Measurements from ENCODE around the gene SNRPD3.
"Not testable (repeated sequence)": the region's sequence is repeated elsewhere in the genome, so short reads cannot be mapped to it uniquely, and the experiment has no call there.

The SNRPD3 gene

DNA sequence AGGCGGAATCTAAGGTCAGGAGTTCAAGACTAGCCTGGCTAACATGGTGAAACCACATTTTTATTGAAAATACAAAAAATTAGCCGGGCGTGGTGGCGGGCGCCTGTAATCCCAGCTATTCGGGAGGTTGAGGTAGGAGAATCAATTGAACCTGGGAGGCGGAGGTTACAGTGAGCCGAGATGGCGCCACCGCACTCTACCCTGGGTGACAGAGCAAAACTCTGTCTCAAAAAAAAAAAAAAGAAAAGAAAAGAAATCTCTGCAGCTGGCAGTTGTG is 37.7 kb downstream of the SNRPD3 start:
- not testable (repeated sequence) for DNase-seq

DNA sequence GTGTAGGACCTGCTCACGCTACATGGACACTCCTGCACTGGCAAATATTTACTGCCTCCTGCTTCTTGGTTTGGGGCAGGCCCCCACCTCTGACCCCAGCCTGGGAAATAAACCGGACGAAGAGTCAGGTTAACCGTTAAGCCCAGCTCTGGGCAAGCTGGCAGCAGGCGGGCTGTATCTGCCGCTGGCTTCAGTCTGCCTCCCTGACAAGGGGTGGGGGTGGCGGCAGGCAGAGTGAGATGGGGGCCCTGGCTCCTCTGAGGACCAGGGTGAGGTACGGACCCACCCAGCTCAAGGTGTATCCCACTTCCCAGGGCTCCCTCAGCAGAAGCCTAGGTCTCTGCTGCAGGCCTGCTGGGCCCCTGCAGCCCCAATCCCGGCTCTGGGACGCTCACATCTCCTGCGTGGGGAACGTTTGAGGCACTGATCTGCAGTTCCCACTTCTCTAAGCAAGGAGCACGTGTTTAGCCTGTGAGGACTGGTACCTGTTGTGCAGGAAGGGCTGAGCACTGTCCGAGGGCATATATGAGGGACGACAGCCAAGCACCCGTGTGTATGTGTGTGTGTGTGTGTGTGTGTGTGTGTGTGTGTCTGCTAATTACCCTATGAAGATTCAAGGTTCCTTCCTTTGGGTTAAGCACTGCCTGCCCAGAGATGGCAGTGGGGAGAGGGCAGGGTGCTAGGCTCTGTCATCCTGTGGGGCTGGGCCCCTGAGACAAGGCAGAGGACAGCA is 38.2 kb downstream of the SNRPD3 start:
- DNase-seq: no peak

DNA sequence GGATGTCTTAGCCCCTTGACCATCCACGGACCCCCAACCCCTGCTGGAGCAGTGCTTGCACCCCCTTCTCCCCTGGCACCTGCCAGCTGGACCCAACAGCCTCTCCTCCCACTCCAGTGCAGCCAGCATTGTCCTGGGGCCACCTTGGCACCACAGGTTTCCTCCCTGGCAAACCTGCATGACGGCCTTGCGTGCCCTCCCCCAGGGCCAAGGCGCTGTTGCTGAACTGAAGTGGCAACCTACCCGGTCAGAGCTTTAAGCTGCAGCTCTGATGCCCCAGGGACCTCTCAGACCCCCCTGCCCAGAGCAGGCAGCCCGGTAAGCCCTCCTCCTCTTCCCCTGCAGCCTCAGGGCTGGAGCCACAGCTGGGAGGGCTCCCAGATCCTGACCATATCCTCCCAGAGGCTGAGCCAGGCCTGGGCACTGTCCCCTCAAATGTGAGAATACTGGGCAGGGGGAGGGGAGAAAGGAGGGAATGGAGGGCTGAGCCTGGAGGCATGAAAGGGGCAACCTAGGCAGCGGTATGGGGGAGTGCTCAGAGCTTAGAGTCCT is 38.8 kb downstream of the SNRPD3 start:
- DNase-seq: no peak

DNA sequence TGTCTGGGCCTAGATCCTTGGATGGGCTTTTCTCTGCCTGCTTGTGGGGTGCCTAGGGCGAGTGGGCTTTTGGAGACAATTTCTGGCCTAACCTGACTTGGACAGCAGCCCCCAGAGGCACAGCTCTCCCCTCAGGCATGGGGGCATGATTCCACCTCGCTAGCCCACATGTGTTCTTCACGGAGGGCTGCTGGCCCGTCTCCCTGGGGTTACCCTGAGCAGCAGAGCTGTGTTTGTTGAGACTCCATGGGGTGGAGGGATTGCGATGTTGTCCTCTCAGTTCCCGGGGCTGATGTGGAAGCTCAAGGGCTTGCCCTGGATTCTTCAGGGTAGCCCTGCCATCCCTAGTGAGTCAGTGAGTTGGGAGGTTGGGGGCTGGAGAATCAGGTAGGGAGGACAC is 39.4 kb downstream of the SNRPD3 start:
- no peak for DNase-seq

DNA sequence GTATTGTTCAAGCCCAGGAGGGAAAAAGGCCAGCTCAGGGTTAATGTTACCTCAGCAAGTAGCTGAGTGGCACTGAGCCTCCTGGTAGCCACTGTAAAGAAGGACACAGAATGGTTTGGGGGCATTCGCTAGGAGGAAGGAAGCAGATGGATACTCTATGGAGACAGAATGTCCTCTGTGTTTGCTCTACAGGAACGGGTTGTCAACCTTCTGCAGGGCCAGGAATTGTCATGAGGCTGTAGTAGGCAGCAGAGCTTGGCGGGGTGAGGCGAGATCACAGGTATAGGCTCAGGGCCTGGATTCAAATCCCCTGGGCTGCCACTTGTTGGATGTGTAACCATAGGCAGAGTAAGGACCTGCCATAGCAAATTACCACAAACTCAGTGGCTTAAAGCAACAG is 40.1 kb downstream of the SNRPD3 start:
- DNase-seq: no peak

DNA sequence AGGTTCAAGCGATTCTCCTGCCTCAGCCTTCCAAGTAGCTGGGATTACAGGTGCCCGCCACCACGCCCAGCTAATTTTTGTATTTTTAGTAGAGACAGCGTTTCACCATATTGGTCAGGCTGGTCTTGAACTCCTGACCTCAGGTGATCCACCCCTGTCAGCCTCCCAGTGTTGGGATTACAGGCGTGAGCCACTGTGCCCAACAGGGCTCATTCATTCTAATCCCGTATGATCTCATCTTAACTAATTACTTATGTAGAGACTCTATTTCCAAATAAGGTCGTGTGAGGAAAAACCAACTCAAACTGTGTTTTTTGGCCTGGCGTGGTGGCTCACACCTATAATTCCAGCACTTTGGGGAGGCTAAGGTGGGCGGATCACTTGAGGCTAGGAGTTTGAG is 41.3 kb downstream of the SNRPD3 start:
- DNase-seq: not testable (repeated sequence)

DNA sequence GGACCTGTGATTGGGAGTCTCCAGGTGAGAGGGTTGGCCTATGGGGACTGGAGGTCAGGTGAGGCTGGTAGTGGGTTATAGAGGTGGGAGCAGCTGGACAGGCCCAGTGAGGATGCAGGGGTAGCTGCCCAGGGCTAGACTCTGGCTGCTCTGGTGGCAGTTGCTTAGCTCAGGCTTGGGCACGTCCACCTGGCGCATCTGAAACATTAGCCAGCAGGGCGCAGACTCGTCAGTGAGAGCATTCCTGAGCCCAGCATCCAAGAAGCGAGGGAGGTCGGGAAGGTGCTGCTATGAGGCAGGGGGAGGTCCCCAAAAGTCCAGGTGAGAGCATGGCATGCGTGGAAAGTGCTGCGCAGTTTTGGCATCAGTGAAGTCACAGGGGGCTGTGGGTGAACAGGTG is 43.7 kb downstream of the SNRPD3 start:
- no peak for DNase-seq

DNA sequence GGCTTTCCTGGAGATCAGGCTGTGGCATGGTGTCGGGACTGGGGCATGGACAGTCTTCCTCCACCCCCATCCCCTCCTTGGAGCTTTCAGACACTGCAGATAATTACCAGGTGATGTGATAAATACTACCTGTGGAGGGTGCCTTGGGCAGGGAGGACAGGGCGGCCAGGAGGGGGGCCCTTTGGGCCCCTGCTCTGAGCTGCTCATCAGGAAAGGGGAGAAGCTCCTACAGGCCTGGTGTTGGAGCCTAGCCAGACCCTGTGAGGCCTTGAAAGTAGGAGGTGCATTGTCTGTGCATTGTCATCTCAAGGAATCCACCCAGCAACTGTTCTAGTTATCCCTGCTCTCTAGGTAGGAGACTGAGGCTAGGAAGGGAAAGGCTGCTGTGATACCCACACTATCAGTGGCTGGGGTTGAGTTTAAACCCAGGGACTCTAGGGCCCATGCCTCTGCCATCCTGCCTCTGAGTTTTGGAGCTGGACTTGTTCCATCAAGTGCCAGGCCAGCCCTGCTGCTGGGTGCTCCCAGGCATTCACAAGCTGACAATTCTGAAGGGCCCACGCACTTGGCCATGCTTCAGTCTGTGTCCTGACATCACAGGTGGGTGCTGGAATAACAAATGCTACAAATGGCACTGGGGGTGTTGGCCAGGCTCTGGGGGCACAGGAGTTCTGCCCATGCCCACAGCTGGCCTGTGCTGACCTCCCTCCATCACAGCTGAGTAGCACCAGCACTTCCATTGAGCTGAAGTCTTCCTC is 44.3 kb downstream of the SNRPD3 start:
- not testable (repeated sequence) for DNase-seq

DNA sequence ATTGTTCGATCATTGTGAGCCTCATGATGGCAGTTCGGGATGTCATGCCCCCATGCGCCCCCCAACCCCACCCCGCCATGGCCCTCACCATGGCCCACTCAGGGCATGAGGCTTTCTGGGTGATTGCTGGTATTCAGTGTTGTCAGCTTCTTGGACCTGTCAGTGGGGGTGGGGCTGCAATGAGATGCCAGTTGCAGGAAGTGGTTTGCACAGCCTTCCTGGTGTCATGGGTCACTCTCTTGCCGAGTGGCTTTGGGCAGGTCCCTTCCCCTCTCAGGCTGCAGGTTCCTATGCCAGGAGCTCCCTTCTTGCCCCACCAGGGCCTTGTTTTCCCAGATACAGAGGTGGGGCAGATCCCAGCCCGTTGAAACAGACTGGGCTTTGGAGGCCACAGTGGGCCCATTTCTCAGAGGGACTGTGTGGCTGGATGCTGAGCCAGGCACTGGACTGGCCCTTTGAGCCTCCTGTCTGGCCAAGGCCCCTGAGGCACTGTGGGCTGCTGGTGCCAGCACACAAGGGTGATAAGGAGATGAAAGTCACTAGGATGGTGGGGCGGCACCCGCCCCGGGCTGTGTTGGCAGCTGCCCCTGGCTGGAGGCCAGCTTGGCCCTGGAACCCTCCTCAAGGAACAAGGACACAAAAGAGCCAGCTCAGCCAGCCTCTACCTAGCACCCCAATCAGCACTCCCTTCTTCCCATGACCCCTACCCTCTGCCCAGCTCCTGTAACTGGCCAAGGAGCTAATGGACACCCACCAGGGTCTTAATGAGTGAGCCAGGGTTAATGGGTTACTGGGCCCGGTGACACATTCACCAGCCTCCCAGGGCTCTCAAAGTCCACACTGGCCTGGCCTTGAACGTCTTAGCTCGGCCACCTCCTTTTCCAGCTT is 45.7 kb downstream of the SNRPD3 start:
- DNase-seq: no peak

DNA sequence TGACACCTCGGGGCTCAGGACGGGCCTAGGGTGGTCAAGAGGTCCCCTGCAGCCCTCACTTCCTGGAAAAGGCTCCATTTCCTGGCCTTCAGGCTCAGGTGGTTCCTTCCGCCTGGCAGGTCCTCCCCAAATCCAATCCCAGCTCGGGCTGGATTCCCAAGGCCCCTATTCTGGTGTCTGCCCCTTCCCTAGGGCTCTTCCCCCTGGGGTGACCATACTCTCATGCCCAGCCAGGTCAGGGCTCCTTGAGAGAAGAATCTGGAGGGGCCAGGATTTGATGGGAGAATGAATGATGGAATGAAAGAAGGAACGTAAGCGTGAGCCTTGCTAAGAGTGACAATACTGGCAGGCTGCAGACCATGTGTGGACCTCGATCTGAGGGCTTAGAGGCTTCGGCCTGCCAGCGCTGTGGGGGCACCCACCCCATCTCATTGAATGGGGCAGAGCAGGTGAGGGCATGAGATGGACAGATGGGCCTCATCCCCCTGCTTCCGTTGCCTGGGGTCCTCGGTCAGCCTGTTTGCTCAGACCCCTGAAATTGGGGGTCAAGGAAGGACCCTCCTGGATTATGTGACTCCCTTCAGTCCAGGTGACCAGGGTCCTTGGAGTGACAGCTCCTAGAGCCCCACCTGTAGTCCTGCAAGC is 46.4 kb downstream of the SNRPD3 start:
- DNase-seq: not testable (repeated sequence)

DNA sequence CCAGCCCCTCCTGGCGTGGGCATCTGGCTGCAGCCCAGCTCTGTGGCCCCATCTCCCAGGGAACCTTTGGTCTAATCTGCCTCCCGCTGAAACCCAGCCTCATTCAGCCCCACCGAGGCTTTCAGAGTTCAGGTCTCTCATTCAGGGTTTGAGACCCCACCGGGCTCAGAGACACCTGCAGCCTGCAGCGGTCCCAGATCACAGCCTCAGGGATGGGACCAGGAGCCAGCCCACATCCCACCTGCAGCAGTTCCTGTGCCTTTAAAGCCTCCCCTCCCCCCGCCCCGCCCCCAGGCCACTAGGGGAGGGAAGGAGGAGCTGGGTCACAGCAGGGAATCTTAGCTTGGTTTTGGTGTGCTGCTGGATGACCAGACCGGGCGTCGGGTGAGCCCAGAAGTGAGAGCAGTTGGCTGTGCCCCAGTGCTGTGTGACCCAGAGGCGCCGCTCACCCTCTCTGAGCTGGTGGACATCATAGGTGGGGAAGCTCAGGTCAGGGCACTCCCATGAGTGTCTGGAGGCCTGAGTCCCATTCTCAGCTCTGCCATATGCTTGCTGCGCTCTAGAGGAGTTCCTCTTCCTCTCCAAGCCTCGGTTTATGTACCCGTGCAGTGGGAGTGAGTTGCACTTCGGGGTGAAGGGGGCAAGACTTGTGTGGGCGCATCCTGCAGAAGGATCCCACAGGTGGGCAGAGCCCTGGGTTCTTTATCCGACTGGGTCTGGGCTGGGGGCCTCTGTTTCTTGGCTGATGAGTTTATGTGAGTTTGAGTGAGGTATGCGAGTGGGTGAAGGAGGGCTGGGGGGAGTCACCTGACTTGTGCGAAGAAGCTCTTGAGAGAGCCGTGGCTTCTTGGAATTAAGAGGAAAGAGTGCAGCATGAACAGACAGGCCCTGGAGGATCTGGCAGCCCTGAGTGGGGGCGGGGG is 47.3 kb downstream of the SNRPD3 start, which contains the start of gene GGT1:
GGT1 (plus strand) TSS at position 347 of the 923 bp plus-strand sequence. CDS start 7,889 bp downstream, outside the sequence.
- not testable (repeated sequence) for DNase-seq

DNA sequence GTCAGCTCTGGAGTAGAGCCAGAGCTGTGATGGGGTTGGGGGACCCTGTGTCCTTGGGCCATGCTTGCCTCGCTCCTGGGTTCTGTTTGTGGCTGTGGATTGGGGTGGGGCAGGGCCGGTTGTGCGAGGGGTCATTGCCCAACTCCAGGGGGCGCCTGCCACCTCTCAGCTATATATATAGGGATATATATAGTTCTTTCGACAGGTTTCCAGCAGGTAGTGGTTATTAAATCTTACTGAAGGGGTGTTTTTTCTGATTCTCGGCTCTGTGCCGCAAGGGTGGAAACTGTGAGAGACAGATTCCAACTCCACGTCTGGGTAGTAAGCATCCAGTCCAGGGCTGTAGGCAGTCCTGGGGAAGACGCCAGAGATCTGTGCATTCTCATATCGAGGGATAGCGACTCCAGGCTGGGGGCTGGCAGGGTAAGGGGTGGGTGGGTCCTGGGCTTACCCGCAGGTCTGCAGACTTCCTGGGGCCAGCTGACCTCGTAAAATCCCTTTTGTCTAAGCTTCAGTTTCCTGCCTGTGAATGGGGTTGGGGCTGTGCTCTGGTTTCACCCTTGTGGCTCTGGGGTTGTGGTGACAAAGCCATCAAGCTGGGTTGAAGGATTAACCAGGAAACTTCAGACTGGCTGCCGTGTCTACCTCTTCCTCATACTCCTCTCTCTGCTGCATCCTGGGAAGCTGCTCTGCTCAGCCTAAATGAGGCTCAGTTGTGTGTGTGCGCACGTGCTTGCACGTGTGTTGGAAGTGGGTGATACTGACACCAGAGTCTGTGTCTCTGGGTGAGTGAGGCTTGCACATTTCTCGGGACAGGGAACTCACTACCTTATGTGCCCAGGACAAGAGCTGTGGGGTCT is 48.2 kb downstream of the SNRPD3 start:
- not testable (repeated sequence) for DNase-seq

DNA sequence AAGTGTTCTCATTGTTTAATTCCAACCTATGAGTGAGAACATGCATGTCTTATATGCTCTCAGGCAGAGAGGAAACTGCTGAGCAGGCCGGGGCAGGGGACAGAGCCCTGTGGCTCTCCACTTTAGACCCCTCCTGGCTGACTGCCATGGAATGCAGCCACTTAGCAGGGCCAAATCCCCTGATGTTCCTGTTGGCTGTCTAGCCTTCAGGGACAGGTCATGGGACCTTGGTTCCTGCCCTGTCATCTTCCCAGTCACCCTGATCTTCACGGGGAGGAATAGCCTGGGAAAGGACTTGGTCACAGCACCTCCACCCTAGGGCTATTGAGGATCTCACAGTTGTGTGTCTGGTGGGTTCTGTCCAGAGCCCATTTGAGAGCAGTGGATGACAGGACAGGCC is 50.5 kb downstream of the SNRPD3 start:
- DNase-seq: not testable (repeated sequence)

DNA sequence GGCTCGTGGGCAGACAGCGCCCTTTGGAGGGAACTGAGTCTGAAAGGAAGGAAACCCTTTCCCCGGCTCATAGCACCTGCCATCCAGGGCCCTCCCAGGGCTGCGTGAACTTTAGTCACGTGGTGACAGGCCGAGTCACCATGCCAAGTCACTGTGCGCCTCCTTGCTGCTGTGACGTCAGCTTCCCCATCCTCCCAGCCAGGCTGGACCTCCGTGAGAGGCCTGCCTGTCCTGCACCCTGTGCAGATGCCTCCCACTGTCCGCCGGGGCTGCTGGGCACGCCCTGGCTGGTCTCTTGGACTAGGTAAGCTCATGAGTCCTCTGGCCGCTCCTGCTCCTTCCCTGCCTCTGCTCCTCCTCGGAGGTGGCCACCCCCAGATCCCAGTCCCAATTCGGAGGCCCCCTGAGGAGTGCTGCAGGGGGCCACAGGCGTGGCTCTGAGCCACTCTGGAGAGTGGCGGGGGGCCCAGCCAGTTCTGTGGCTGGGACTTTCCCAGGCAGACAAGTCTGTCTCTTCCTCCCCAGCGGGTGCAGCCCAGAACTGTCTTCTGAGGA is 51.7 kb downstream of the SNRPD3 start:
- not testable (repeated sequence) for DNase-seq

DNA sequence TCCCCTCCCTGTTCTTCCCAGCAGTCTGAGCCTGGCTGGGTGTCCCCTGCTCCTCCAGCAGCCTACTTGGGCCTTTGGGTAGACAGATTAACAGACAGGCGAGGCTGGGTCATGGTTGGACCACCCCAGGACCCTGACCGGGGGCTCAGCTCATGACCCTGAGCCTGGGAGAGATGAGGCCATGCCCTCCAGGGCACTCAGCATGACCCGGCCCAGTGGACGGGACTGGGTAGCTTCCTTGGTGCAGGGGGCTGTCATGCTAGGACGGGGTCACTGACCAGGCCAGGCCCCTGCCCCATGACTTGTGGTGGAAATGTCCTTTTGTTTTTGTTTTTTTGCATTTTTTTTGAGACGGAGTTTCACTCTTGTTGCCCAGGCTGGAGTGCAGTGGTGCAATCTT is 52.5 kb downstream of the SNRPD3 start:
- not testable (repeated sequence) for DNase-seq

DNA sequence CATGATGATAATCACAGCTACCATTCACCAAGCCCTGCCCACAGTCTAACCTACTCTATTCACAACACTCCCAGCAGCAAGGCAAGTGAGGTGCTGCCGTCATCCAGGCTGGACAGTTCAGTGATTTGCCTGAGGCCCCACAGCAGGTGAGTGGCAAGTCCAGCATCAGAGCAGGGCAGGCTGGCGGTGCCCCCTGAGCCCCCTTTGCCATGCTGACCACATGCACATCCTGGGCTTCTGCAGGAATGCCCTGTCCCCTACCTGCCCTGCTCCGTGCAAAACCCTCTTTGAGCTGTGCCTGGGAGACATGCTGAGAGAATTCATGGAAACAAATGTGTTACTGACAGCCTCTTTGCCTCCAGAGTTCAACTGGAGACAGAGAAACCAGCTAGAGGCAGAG is 54.1 kb downstream of the SNRPD3 start:
- DNase-seq: not testable (repeated sequence)

DNA sequence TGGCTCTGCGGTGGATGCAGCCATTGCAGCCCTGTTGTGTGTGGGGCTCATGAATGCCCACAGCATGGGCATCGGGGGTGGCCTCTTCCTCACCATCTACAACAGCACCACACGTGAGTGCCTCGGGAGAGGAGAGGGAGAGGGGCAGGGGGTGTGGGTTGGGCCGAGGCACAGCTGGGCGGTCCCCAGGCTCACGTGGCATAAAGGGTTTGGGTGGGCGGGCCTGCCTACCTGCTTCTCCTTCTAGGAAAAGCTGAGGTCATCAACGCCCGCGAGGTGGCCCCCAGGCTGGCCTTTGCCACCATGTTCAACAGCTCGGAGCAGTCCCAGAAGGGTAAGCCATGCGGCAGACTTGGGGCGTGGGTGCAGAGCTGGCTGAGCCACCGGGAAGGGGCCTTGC is 59.0 kb downstream of the SNRPD3 start:
- DNase-seq: not testable (repeated sequence)

DNA sequence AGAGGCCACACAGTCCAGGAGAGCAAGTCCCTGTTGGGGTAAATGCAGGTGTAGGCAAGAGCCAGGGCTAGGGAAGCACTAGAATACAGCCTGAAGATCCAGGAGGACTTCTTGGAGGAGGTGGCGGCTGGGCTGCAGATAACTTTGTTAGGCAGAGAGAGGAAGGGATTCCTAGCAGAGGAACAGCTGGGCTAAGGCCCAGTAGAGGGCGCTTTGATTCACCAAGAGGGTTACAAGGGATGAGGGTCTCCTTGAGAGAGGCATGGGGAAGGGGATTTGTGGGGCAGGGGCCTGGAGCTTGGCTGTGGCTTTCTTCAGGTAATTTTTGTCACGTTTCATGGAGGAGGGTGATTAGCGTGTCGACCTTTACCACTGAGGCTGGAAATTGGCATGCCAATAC is 65.4 kb downstream of the SNRPD3 start:
- DNase-seq: not testable (repeated sequence)

DNA sequence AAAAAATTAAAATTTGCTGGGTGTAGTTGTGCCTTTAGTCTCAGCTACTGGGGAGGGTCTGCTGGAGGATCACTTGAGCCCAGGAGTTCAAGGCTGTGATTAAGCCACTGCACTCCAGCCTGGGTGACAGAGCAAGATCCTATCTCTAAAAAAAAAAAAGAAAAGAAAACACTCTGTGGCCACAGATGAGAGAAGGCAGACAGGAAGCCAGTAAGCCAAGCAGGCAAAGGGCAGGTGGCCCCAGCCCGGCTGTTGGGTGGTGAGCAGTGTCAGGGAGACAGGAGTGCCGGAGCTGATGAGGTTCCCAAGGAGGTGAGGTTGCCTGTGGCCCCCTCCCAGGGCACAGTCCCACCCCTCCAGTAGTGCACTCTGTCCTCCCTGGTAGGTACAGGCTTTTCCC is 66.8 kb downstream of the SNRPD3 start:
- not testable (repeated sequence) for DNase-seq
